Astrocyte (in vitro differentiated cells and primary cell): ENCODE data around the gene CEP41.

Source experiments
- CTCF ChIP-seq: IDR thresholded peaks from 2 replicates; pipeline ENCODE4 v1.5.1; 2011; ENCODE audit warnings: low read depth, mild to moderate bottlenecking, inconsistent platforms, low read length, moderate library complexity; ENCODE audit not compliant: insufficient read depth
- EZH2 ChIP-seq: IDR thresholded peaks from 2 replicates; pipeline ENCODE4 v1.6.1; 2012; ENCODE audit warnings: mild to moderate bottlenecking, low read length, inconsistent platforms; ENCODE audit not compliant: insufficient read depth

GRCh38 chr7:130410868-130411541, 29.8 kb downstream of the CEP41 start:
- TF ChIP-seq CTCF (no peak), EZH2 (no peak)
